SK-N-SH treated with all-trans-retinoic acid at 6 μM for 48 hours (cell line): Measurements from ENCODE around the gene SSBP2.

Experiments used
- ARNTL ChIP-seq: fragments of 450-650 bp; formaldehyde crosslinking; IDR thresholded peaks from 2 replicates; pipeline ENCODE4 v1.5.0; 2020; ENCODE audit warnings: low read depth, mild to moderate bottlenecking, moderate library complexity, borderline replicate concordance
- GLIS3 ChIP-seq: fragments of 250-450 bp; sonication (Bioruptor Pico); IDR thresholded peaks from 2 replicates; pipeline ENCODE4 v1.5.0; 2020; ENCODE audit warnings: mild to moderate bottlenecking, moderate library complexity
- ISL1 ChIP-seq: fragments of 250-450 bp; sonication (Bioruptor Pico); IDR thresholded peaks from 2 replicates; pipeline ENCODE4 v2.1.2; 2022; ENCODE audit warnings: mild to moderate bottlenecking, moderate library complexity
- PPARA ChIP-seq: fragments of 250-450 bp; sonication (Bioruptor Pico); IDR thresholded peaks from 2 replicates; pipeline ENCODE4 v1.5.0; 2020; ENCODE audit warnings: mild to moderate bottlenecking, borderline replicate concordance
- TCF4 ChIP-seq: fragments of 250-450 bp; sonication (Bioruptor Pico); IDR thresholded peaks from 2 replicates; pipeline ENCODE4 v1.8.0; 2021; ENCODE audit warnings: mild to moderate bottlenecking, moderate library complexity, borderline replicate concordance
- ZC3H10 ChIP-seq: fragments of 250-450 bp; sonication (Bioruptor Pico); IDR thresholded peaks from 2 replicates; pipeline ENCODE4 v1.5.1; 2021; ENCODE audit warnings: mild to moderate bottlenecking, moderate library complexity
- TF ChIP-seq, protein P1 (sequence below): fragments of 250-450 bp; sonication (Bioruptor Pico); IDR thresholded peaks from 2 replicates; pipeline ENCODE4 v1.8.0; 2020; ENCODE audit warnings: mild to moderate bottlenecking, moderate library complexity, borderline replicate concordance
- TF ChIP-seq, protein P2 (sequence below): fragments of 250-450 bp; sonication (Bioruptor Pico); IDR thresholded peaks from 2 replicates; pipeline ENCODE4 v1.5.1; 2021; ENCODE audit warnings: mild to moderate bottlenecking, moderate library complexity
- TF ChIP-seq, protein P3 (sequence below): fragments of 250-450 bp; sonication (Bioruptor Pico); IDR thresholded peaks from 2 replicates; pipeline ENCODE4 v1.8.0; 2021; ENCODE audit warnings: low read depth, mild to moderate bottlenecking, moderate library complexity, borderline replicate concordance
- TF ChIP-seq, protein P4 (sequence below): fragments of 250-450 bp; sonication (Bioruptor Pico); IDR thresholded peaks from 2 replicates; pipeline ENCODE4 v1.5.1; 2020; ENCODE audit warnings: low read depth, mild to moderate bottlenecking, moderate library complexity

DNA sequence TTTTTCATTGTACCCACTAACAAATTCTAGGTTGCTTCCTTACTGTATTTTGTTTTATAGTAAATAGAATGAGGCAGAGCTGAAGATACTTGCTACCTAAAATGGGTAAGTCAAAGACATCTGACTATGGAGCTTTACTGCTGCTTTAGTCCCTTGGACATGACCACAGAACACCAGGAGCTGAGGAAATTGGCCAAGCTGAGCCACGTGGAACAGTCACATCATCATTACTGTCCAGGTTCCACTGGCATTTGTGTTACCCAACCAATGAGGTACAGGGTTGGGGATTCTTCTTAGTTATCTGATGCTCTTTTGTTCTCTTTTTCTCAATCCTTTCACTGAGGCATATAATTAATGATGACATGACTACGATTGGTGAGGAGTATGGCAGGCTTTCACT lies 47.1 kb downstream of the SSBP2 start:
- TF ChIP-seq, protein P1, sequence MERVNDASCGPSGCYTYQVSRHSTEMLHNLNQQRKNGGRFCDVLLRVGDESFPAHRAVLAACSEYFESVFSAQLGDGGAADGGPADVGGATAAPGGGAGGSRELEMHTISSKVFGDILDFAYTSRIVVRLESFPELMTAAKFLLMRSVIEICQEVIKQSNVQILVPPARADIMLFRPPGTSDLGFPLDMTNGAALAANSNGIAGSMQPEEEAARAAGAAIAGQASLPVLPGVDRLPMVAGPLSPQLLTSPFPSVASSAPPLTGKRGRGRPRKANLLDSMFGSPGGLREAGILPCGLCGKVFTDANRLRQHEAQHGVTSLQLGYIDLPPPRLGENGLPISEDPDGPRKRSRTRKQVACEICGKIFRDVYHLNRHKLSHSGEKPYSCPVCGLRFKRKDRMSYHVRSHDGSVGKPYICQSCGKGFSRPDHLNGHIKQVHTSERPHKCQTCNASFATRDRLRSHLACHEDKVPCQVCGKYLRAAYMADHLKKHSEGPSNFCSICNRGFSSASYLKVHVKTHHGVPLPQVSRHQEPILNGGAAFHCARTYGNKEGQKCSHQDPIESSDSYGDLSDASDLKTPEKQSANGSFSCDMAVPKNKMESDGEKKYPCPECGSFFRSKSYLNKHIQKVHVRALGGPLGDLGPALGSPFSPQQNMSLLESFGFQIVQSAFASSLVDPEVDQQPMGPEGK (CRISPR knock-in tag) = no peak
- TF ChIP-seq, protein P2, sequence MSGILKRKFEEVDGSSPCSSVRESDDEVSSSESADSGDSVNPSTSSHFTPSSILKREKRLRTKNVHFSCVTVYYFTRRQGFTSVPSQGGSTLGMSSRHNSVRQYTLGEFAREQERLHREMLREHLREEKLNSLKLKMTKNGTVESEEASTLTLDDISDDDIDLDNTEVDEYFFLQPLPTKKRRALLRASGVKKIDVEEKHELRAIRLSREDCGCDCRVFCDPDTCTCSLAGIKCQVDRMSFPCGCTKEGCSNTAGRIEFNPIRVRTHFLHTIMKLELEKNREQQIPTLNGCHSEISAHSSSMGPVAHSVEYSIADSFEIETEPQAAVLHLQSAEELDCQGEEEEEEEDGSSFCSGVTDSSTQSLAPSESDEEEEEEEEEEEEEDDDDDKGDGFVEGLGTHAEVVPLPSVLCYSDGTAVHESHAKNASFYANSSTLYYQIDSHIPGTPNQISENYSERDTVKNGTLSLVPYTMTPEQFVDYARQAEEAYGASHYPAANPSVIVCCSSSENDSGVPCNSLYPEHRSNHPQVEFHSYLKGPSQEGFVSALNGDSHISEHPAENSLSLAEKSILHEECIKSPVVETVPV (CRISPR knock-in tag) = no peak
- no peak for TF ChIP-seq ARNTL (CRISPR knock-in tag)
- TF ChIP-seq TCF4 = no peak
- TF ChIP-seq, protein P3, sequence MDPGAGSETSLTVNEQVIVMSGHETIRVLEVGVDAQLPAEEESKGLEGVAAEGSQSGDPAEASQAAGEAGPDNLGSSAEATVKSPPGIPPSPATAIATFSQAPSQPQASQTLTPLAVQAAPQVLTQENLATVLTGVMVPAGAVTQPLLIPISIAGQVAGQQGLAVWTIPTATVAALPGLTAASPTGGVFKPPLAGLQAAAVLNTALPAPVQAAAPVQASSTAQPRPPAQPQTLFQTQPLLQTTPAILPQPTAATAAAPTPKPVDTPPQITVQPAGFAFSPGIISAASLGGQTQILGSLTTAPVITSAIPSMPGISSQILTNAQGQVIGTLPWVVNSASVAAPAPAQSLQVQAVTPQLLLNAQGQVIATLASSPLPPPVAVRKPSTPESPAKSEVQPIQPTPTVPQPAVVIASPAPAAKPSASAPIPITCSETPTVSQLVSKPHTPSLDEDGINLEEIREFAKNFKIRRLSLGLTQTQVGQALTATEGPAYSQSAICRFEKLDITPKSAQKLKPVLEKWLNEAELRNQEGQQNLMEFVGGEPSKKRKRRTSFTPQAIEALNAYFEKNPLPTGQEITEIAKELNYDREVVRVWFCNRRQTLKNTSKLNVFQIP = no peak
- no peak for TF ChIP-seq PPARA (CRISPR knock-in tag)
- TF ChIP-seq, protein P4, sequence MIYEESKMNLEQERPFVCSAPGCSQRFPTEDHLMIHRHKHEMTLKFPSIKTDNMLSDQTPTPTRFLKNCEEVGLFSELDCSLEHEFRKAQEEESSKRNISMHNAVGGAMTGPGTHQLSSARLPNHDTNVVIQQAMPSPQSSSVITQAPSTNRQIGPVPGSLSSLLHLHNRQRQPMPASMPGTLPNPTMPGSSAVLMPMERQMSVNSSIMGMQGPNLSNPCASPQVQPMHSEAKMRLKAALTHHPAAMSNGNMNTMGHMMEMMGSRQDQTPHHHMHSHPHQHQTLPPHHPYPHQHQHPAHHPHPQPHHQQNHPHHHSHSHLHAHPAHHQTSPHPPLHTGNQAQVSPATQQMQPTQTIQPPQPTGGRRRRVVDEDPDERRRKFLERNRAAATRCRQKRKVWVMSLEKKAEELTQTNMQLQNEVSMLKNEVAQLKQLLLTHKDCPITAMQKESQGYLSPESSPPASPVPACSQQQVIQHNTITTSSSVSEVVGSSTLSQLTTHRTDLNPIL (CRISPR knock-in tag) = no peak
- TF ChIP-seq ISL1 = no peak
- no peak for TF ChIP-seq GLIS3
- TF ChIP-seq ZC3H10 (CRISPR knock-in tag) = no peak
